Sigmoid colon (tissue), 7 donors: ENCODE measurements around the gene GDPD5. TPM values are rescaled to one million over a fixed set of nuclear protein-coding genes. Genes with fewer than 3 reads are reported as not detected.

ENCODE experiments used
- DNase-seq: peaks from one replicate; pipeline ENCODE4 v3.0.0-alpha.2; 2019
- H3K27ac ChIP-seq, 4 donors: fragments of 200-600 bp; sonication (generic); one replicate each; pipeline ENCODE4 v1.5.1; 2016 to 2019; ENCODE audit warnings: mild to moderate bottlenecking in 1 of 4
- H3K27me3 ChIP-seq, 3 donors: fragments of 200-600 bp; sonication (generic); one replicate each; pipeline ENCODE4 v1.5.1; 2019; ENCODE audit warnings: mild to moderate bottlenecking in 1 of 3
- H3K36me3 ChIP-seq, 4 donors: fragments of 200-600 bp; sonication (generic); one replicate each; pipeline ENCODE4 v1.5.1; 2016 to 2019
- H3K4me1 ChIP-seq, 4 donors: fragments of 200-600 bp; sonication (generic); one replicate each; pipeline ENCODE4 v1.5.1; 2017 to 2019
- H3K4me3 ChIP-seq, 4 donors: fragments of 200-600 bp; sonication (generic); one replicate each; pipeline ENCODE4 v1.5.1; 2017 to 2019; ENCODE audit warnings: mild to moderate bottlenecking in 2 of 4, moderate library complexity in 1 of 4
- H3K9me3 ChIP-seq, 4 donors: fragments of 200-600 bp in 3 of 4; sonication (generic) in 3 of 4; one replicate each; pipeline versions ENCODE4 v1.5.1 to v1.6.1; 2013 to 2019
- CTCF ChIP-seq, 4 experiments: fragments of 450-650 bp in 3 of 4; fragments of 200-600 bp in 1 of 4; IDR thresholded peaks; one replicate each; pipeline ENCODE4 v1.5.1; 2016 to 2019; ENCODE audit warnings: antibody characterized with exemption in 4 of 4, mild to moderate bottlenecking in 3 of 4, moderate library complexity in 2 of 4
- EP300 ChIP-seq, 4 donors: sonication (generic); formaldehyde crosslinking; IDR thresholded peaks; one replicate each; pipeline ENCODE4 v1.6.1; 2017; ENCODE audit warnings: antibody characterized with exemption in 4 of 4
- POLR2A ChIP-seq, 2 donors: fragments of 450-650 bp; IDR thresholded peaks; one replicate each; pipeline ENCODE4 v1.6.1; 2016; ENCODE audit warnings: antibody characterized with exemption in 2 of 2, mild to moderate bottlenecking in 2 of 2, moderate library complexity in 2 of 2
- POLR2AphosphoS5 ChIP-seq, 4 donors: sonication (generic); formaldehyde crosslinking; IDR thresholded peaks; one replicate each; pipeline ENCODE4 v1.6.1; 2017; ENCODE audit warnings: antibody characterized with exemption in 4 of 4
- WGBS, 2 donors: extraction: QIAGEN DNeasy Blood & Tissue Kit; methylation state at CpG; one replicate each; pipeline ENCODE4 v1.1.7; 2013; 5-methylcytosine and 5-hydroxymethylcytosine counted together
- intact Hi-C: fragments of 100-400 bp; cut with DNase I; formaldehyde crosslinking; loops from one replicate; pipeline ENCODE4 v1.15.1; 2023
- polyA plus RNA-seq, 3 donors: library from polyadenylated mRNA; stranded (reverse); fragments of 200-250 nt; gene quantifications; one replicate each; pipeline ENCODE4 v1.2.3, GENCODE V29; 2013
- total RNA-seq, 4 donors: library from RNA; depleted of rRNA; stranded (reverse); fragments of >200 nt; gene quantifications; one replicate each; pipeline ENCODE4 v1.1.0, GENCODE V29; 2016
- donor health status: healthy with polysubstance abuse.
- donor health status: Bipolar disorder and iron deficiency.
- donor health status: healthy.

GDPD5 gene, protein sequence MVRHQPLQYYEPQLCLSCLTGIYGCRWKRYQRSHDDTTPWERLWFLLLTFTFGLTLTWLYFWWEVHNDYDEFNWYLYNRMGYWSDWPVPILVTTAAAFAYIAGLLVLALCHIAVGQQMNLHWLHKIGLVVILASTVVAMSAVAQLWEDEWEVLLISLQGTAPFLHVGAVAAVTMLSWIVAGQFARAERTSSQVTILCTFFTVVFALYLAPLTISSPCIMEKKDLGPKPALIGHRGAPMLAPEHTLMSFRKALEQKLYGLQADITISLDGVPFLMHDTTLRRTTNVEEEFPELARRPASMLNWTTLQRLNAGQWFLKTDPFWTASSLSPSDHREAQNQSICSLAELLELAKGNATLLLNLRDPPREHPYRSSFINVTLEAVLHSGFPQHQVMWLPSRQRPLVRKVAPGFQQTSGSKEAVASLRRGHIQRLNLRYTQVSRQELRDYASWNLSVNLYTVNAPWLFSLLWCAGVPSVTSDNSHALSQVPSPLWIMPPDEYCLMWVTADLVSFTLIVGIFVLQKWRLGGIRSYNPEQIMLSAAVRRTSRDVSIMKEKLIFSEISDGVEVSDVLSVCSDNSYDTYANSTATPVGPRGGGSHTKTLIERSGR
- total RNA-seq (1 to 10 TPM; 4.3 to 7.5 (median 5.8) TPM), polyA plus RNA-seq (1 to 10 TPM in 2 of 3 donors, not detected in 1; 2.4 to 8.1 TPM)

DNA sequence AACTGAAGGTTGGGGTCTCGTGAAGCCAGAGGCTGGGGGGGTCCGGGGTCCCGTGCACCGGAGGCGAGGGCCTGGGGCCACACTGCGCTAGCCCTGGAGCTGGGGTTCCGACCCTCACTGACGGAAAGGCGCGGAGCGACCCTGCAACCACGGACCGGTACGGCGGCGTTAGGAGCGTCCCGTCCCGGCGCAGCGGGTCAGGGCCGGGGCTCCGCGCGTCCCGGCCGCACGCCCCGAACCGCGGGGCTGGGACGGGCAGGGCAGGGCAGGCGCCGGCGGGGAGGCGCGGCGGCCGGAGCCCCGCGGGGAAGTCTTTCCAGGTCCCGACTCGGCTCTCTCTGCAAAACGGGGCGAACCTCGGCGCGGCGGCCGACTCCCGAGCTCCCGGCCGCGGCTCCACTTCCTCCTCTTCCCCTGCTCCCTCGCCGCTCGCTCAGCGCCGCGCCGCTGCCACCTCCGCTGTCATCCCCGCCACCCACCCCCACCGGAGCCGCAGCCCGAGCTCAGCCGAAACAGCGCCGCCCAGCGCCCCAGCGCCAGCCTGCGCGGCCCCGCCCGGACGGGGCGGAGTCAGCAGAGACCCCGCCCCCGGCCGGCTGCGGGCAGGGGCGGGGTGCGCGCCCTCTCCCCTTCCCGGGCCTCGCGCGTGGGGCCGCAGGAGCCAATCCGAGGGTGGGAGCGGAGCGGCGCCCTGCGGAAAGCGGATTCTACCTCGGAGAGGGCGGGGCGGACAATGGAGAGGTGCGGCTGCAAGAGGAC is at the start of gene GDPD5:
Gene GDPD5, minus strand, starts transcription at position 509 of the 759 bp plus-strand sequence. CDS start 48,206 bp downstream, outside the sequence.
- WGBS, 2 donors: 0 to 1% methylated on average over 99 of the region's 99 CpGs
- DNase-seq: peak; percentile 93
- intact Hi-C loops: no loop called here

GRCh38 chr11:75574698-75575602 is 49.2 kb upstream of the GDPD5 start:
- peaks cover 11 to 42% (median 36%) of the 10 kb centered on the region in 4 donors for H3K36me3 ChIP-seq
- intact Hi-C loops: no loop called here
- H3K27ac ChIP-seq: peak overlapping the region in 3 of 4 donors; percentile 22 to 35 (median 30)
- no peaks in the 10 kb centered on the region for H3K27me3 ChIP-seq
- no peak for DNase-seq
- H3K4me3 ChIP-seq: no peak overlapping the region
- TF ChIP-seq CTCF (IDR thresholded peaks at IDR 0.05): peak in 1 of 4 experiments; percentile 14
- no peak for TF ChIP-seq POLR2A (IDR thresholded peaks at IDR 0.05)
- H3K4me1 ChIP-seq: peaks cover 0 to 30% (median 20%) of the 10 kb centered on the region in 4 donors
- H3K9me3 ChIP-seq: no peaks in the 10 kb centered on the region
- 79 to 82% methylated on average over 12 of the region's 12 CpGs for WGBS, 2 donors

More for the DNA sequence above, at the start of gene GDPD5:
- H3K27me3 ChIP-seq: no peaks in the 10 kb centered on the region
- TF ChIP-seq POLR2A (IDR thresholded peaks at IDR 0.05) (no peak), POLR2AphosphoS5 (IDR thresholded peaks at IDR 0.05) (peak in 1 of 4 donors; percentile 48), EP300 (IDR thresholded peaks at IDR 0.05) (no peak), CTCF (IDR thresholded peaks at IDR 0.05) (peak in 1 of 4 experiments; percentile 48)
- H3K36me3 ChIP-seq: no peaks in the 10 kb centered on the region
- no peaks in the 10 kb centered on the region for H3K9me3 ChIP-seq
- H3K4me1 ChIP-seq: peaks cover 0 to 25% (median 16%) of the 10 kb centered on the region in 4 donors
- peak within 1 kb of the TSS in 2 of 4 donors; percentile 29 to 59 for H3K27ac ChIP-seq
- peak within 1 kb of the TSS; percentile 43 to 71 (median 60) for H3K4me3 ChIP-seq

DNA sequence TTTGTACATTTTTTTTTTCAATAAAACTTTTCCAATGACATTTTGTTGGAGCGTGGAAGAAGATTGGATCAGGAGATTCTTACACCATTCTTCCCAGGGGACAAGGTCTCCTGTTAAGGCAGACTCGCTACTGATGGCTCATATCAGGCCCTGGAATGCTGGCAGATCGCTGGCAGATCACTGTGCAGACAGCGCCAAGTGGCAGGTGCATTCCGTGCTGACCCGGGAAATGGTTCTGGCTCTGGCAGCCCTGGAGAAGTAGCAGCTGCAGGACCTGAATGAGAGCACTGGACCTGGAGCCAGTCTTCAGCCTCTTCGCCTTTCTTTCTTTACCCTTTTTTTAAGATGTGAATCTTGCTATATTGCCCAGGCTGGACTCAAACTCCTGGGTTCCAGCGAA is 47.0 kb upstream of the GDPD5 start:
- peak overlapping the region; percentile 20 to 50 (median 42) for H3K27ac ChIP-seq
- H3K4me3 ChIP-seq: no peak overlapping the region
- intact Hi-C loops: no loop called here
- peaks cover 0 to 45% (median 31%) of the 10 kb centered on the region in 4 donors for H3K4me1 ChIP-seq
- WGBS, 2 donors: 78 to 81% methylated on average over 8 of the region's 8 CpGs
- no peaks in the 10 kb centered on the region for H3K27me3 ChIP-seq
- H3K9me3 ChIP-seq: no peaks in the 10 kb centered on the region
- DNase-seq: no peak
- TF ChIP-seq POLR2A (IDR thresholded peaks at IDR 0.05): no peak
- no peak for TF ChIP-seq POLR2AphosphoS5 (IDR thresholded peaks at IDR 0.05)
- TF ChIP-seq EP300 (IDR thresholded peaks at IDR 0.05): no peak
- no peak for TF ChIP-seq CTCF (IDR thresholded peaks at IDR 0.05)
- H3K36me3 ChIP-seq: peaks cover 25 to 64% (median 58%) of the 10 kb centered on the region in 4 donors

- TF ChIP-seq EP300 (IDR thresholded peaks at IDR 0.05) (no peak), CTCF (IDR thresholded peaks at IDR 0.05) (no peak), POLR2A (IDR thresholded peaks at IDR 0.05) (no peak), POLR2AphosphoS5 (IDR thresholded peaks at IDR 0.05) (no peak)
- Histone ChIP-seq H3K4me3 (no peak overlapping the region), H3K27ac (peak overlapping the region in 1 of 4 donors; percentile 47), H3K4me1 (peaks cover 0 to 49% (median 33%) of the 10 kb centered on the region in 4 donors), H3K27me3 (no peaks in the 10 kb centered on the region), H3K9me3 (no peaks in the 10 kb centered on the region), H3K36me3 (peaks cover 34 to 75% (median 69%) of the 10 kb centered on the region in 4 donors)
- 89 to 96% methylated on average over 14 of the region's 14 CpGs for WGBS, 2 donors
- intact Hi-C loops: no loop called here
- no peak for DNase-seq
These were observed 45.9 kb upstream of the GDPD5 start for GRCh38 chr11:75571625-75572024.
